ENCODE data around the gene NFAM1.

Gene NFAM1

GRCh38 chr22:42372976-42373375 is 59.2 kb downstream of the NFAM1 start:
- H3K27ac ChIP-seq (ENCODE audit: extremely low read depth, low read depth, low read length): no peak overlapping the region
- TF ChIP-seq ZNF610 (tag by site-specific recombination; IDR thresholded peaks at IDR 0.05; ENCODE audit: borderline replicate concordance): no peak
- TF ChIP-seq FEZF1 (tag by site-specific recombination; IDR thresholded peaks at IDR 0.05): 0 out of 2 replicates have a peak, but pooled peaks have one; percentile 15
- no peaks in the 10 kb centered on the region for H3K36me3 ChIP-seq (ENCODE audit: control insufficient read depth in 2 of 2, insufficient read depth in 1 of 2, low read length in 2 of 2)
- POLR2A ChIA-PET: interaction anchor here (0.6 to 1.6 kb wide), 3 partner anchors 26 to 1826 kb away, joined by 3 read pairs; no protein-coding TSS in a partner anchor
- H3K4me3 ChIP-seq (ENCODE audit: low read depth, low read length): no peak overlapping the region
- H3K9me3 ChIP-seq (ENCODE audit: control insufficient read depth, insufficient read depth, low read depth, low read length): no peaks in the 10 kb centered on the region
- no peaks in the 10 kb centered on the region; the same call in 1 of the 2 replicates for H3K4me1 ChIP-seq (ENCODE audit: control insufficient read depth, insufficient read depth, low read length)
- CTCF ChIA-PET: interaction anchor here (0.6 to 1.5 kb wide), 4 partner anchors 27 to 95 kb away, joined by 3 to 5 read pairs (median 3); no protein-coding TSS in a partner anchor

- CTCF ChIA-PET: interaction anchor here (0.6 to 1.2 kb wide), 5 partner anchors 29 to 204 kb away, joined by 3 to 8 read pairs (median 3); no protein-coding TSS in a partner anchor
- 0 out of 2 replicates have a peak, but pooled peaks have one; percentile 14 for TF ChIP-seq IKZF3 (tag by site-specific recombination; IDR thresholded peaks at IDR 0.05)
- no peak for TF ChIP-seq ZNF341 (tag by site-specific recombination; IDR thresholded peaks at IDR 0.05; ENCODE audit: low read depth)
- 0 out of 2 replicates have a peak, but pooled peaks have one; percentile 14 for TF ChIP-seq EGR2 (tag by site-specific recombination; IDR thresholded peaks at IDR 0.05; ENCODE audit: low read depth)
- TF ChIP-seq SP7 (tag by site-specific recombination; IDR thresholded peaks at IDR 0.05): 0 out of 2 replicates have a peak, but pooled peaks have one; percentile 19
- H3K36me3 ChIP-seq (ENCODE audit: control insufficient read depth in 2 of 2, insufficient read depth in 1 of 2, low read length in 2 of 2): no peaks in the 10 kb centered on the region
- no peak overlapping the region for H3K27ac ChIP-seq (ENCODE audit: extremely low read depth, low read depth, low read length)
- POLR2A ChIA-PET: interaction anchor here (0.6 to 1.6 kb wide), 2 partner anchors 25 to 1650 kb away, joined by 3 read pairs; no protein-coding TSS in a partner anchor
- no peaks in the 10 kb centered on the region for H3K9me3 ChIP-seq (ENCODE audit: control insufficient read depth, insufficient read depth, low read depth, low read length)
- H3K4me1 ChIP-seq (ENCODE audit: control insufficient read depth, insufficient read depth, low read length): no peaks in the 10 kb centered on the region; the same call in 1 of the 2 replicates
- no peak overlapping the region for H3K4me3 ChIP-seq (ENCODE audit: low read depth, low read length)
Observed at GRCh38 chr22:42371501-42371900, 60.7 kb downstream of the NFAM1 start.

DNA sequence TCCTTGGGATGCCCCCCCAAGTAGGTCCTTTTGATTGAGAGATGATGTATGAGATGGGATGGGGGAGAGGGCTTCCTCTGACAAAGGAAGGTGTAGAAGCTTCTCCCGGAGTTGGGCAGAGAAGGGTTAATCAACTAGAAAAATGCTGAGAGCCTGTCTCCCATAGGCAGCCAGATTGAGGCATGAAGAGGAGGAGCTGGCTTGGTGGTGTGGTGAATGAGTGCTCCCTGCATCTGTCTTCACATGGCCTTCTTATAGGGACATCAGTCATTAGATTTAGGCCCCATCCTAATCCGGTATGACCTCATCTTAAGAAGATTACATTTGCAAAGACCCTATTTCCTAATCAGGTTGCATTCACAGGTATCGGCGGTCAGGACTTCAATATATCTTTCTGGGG is 61.1 kb downstream of the NFAM1 start:
- CTCF ChIA-PET: interaction anchor here (0.6 to 1.2 kb wide), 5 partner anchors 29 to 203 kb away, joined by 3 to 8 read pairs (median 4); no protein-coding TSS in a partner anchor
- Histone ChIP-seq H3K9me3 (ENCODE audit: control insufficient read depth, insufficient read depth, low read depth, low read length) (no peaks in the 10 kb centered on the region), H3K27ac (ENCODE audit: extremely low read depth, low read depth, low read length) (no peak overlapping the region), H3K4me1 (ENCODE audit: control insufficient read depth, insufficient read depth, low read length) (peaks cover 1% of the 10 kb centered on the region; the same call in 1 of the 2 replicates), H3K36me3 (ENCODE audit: control insufficient read depth in 2 of 2, insufficient read depth in 1 of 2, low read length in 2 of 2) (no peaks in the 10 kb centered on the region), H3K4me3 (ENCODE audit: low read depth, low read length) (no peak overlapping the region)
- POLR2A ChIA-PET: interaction anchor here (0.6 kb wide), 1 partner anchor 1650 kb away, joined by 3 read pairs; no protein-coding TSS in a partner anchor
- no peak for TF ChIP-seq ZNF837 (tag by site-specific recombination; IDR thresholded peaks at IDR 0.05)
- TF ChIP-seq ZNF10 (tag by site-specific recombination; IDR thresholded peaks at IDR 0.05): no peak
- TF ChIP-seq ZBTB8A (tag by site-specific recombination; IDR thresholded peaks at IDR 0.05): no peak
- TF ChIP-seq ZNF571 (tag by site-specific recombination; IDR thresholded peaks at IDR 0.05): no peak
- TF ChIP-seq ZNF18 (tag by site-specific recombination; IDR thresholded peaks at IDR 0.05): no peak
- no peak for TF ChIP-seq ZNF501 (tag by site-specific recombination; IDR thresholded peaks at IDR 0.05)

DNA sequence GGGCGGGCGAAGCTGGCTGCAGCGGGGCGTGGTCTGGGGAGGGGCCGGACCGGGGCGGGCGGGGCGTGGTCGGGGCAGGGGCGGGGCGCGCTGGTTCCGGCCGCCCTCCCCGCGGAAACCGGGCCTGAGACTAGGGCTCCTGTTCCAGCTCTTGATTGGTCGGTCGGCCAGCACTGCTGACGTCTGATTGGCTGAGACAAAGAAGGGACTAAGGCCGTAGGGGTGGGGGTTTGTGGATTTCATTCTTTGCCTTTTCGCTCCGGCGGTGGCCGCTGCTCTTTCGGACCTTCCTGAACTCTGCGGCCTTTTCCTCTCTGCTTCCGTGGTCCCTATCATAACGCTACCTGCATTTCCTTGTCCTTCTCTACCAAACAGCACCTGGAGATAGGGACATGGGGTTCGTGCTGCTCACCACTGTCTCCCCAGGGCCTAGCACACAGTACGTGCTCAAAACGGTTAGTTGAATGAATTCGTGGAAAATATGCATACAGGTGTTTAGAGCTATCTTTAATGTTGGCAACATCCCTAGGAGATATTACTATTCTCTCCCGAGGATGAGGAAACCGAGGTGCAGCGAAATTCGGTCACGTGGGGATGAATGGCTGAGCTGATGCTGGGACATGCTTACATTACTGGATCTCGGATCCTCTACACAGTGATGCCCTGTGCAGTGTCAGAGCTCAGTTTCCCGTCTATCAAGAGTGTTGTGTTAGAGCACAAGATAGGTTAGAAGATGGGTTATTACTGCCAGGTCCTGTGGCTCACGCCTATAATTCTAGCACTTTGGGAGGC is 62.8 kb downstream of the NFAM1 start:
- CTCF ChIA-PET: interaction anchor here (0.6 to 1.3 kb wide), 5 partner anchors 17 to 808 kb away, joined by 3 to 6 read pairs (median 3); no protein-coding TSS in a partner anchor
- peak overlapping the region; percentile 49 for H3K4me3 ChIP-seq (ENCODE audit: low read depth, low read length)
- H3K9me3 ChIP-seq (ENCODE audit: control insufficient read depth, insufficient read depth, low read depth, low read length): no peaks in the 10 kb centered on the region
- peaks cover 18% of the 10 kb centered on the region for H3K4me1 ChIP-seq (ENCODE audit: control insufficient read depth, insufficient read depth, low read length)
- POLR2A ChIA-PET: interaction anchor here (0.6 to 2.6 kb wide), 22 partner anchors 8 to 422 kb away, joined by 3 to 10 read pairs (median 4); partner anchors contain the start of genes CENPM, NDUFA6 and SMDT1
- no peaks in the 10 kb centered on the region for H3K36me3 ChIP-seq (ENCODE audit: control insufficient read depth in 2 of 2, insufficient read depth in 1 of 2, low read length in 2 of 2)
- H3K27ac ChIP-seq (ENCODE audit: extremely low read depth, low read depth, low read length): peak overlapping the region; percentile 55
- TF ChIP-seq ZNF324 (tag by site-specific recombination; IDR thresholded peaks at IDR 0.05) (no peak), ZIC2 (tag by site-specific recombination; IDR thresholded peaks at IDR 0.05) (no peak), ZNF140 (tag by site-specific recombination; IDR thresholded peaks at IDR 0.05) (no peak), ZNF521 (tag by site-specific recombination; IDR thresholded peaks at IDR 0.05) (no peak), ZNF658 (tag by site-specific recombination; IDR thresholded peaks at IDR 0.05) (no peak), ZNF837 (tag by site-specific recombination; IDR thresholded peaks at IDR 0.05) (no peak), KLF9 (tag by site-specific recombination; IDR thresholded peaks at IDR 0.05; ENCODE audit: low read depth) (peak; percentile 17; the same call in 1 of the 2 replicates), FEZF1 (tag by site-specific recombination; IDR thresholded peaks at IDR 0.05) (no peak), ZNF394 (tag by site-specific recombination; IDR thresholded peaks at IDR 0.05; ENCODE audit: borderline replicate concordance) (no peak), ZNF10 (tag by site-specific recombination; IDR thresholded peaks at IDR 0.05) (no peak), ZNF18 (tag by site-specific recombination; IDR thresholded peaks at IDR 0.05) (no peak), SP2 (tag by site-specific recombination; IDR thresholded peaks at IDR 0.05) (peak; percentile 90), ZNF404 (tag by site-specific recombination; IDR thresholded peaks at IDR 0.05) (no peak)
- TF ChIP-seq, protein P1, sequence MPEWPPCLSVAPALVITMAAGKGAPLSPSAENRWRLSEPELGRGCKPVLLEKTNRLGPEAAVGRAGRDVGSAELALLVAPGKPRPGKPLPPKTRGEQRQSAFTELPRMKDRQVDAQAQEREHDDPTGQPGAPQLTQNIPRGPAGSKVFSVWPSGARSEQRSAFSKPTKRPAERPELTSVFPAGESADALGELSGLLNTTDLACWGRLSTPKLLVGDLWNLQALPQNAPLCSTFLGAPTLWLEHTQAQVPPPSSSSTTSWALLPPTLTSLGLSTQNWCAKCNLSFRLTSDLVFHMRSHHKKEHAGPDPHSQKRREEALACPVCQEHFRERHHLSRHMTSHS (tag by site-specific recombination; IDR thresholded peaks at IDR 0.05): no peak

All from HEK293 (cell line).